Upper lobe of left lung (tissue), 4 donors: Measurements from ENCODE around the gene XPNPEP2.

Source experiments
- CTCF ChIP-seq, 6 experiments: fragments of 450-650 bp in 4 of 6; fragments of 200-600 bp in 2 of 6; sonication (generic) in 2 of 6; IDR thresholded peaks; one replicate each; pipeline ENCODE4 v1.5.1; 2016 to 2019; ENCODE audit warnings: antibody characterized with exemption in 6 of 6
- EP300 ChIP-seq, 4 donors: sonication (generic); formaldehyde crosslinking; IDR thresholded peaks; one replicate each; pipeline ENCODE4 v1.5.1; 2017; ENCODE audit warnings: antibody characterized with exemption in 4 of 4, control low read depth in 2 of 4

- TF ChIP-seq CTCF (IDR thresholded peaks at IDR 0.05) (no peak), EP300 (IDR thresholded peaks at IDR 0.05) (no peak)
Observed at GRCh38 chrX:129693354-129693753, 45.4 kb upstream of the XPNPEP2 start.
